Ovary (tissue), 9 donors: ENCODE results near the gene DCAF7. TPM values are rescaled to one million over a fixed set of nuclear protein-coding genes. Genes with fewer than 3 reads are reported as not detected.

Source experiments
- DNase-seq, 5 donors: peaks; one replicate each; pipeline ENCODE4 v3.0.0-alpha.2; 2019 to 2020
- H3K27ac ChIP-seq, 2 donors: fragments of 200-600 bp; one replicate each; pipeline versions ENCODE4 v1.5.1 to v1.8.0; 2019 to 2022
- H3K27me3 ChIP-seq: fragments of 200-600 bp; one replicate; pipeline ENCODE4 v1.8.0; 2022
- H3K36me3 ChIP-seq: fragments of 200-600 bp; sonication (generic); one replicate; pipeline ENCODE4 v1.5.1; 2019
- H3K4me1 ChIP-seq: one replicate; pipeline ENCODE4 v1.8.1; 2013; ENCODE audit warnings: mild to moderate bottlenecking, moderate library complexity; ENCODE audit not compliant: insufficient read depth
- H3K4me3 ChIP-seq: fragments of 200-600 bp; sonication (generic); one replicate; pipeline ENCODE4 v1.5.1; 2017
- H3K9me3 ChIP-seq, 2 donors: fragments of 200-600 bp in 1 of 2; sonication (generic) in 1 of 2; one replicate each; pipeline versions ENCODE4 v1.5.1 to v1.8.1; 2013 to 2019; ENCODE audit warnings: mild to moderate bottlenecking in 1 of 2, moderate library complexity in 1 of 2
- CTCF ChIP-seq, 3 donors: fragments of 450-650 bp in 2 of 3; fragments of 200-600 bp in 1 of 3; IDR thresholded peaks; one replicate each; pipeline versions ENCODE4 v1.5.1 to v1.8.0; 2016 to 2022; ENCODE audit warnings: antibody characterized with exemption in 3 of 3, mild to moderate bottlenecking in 1 of 3
- EP300 ChIP-seq: sonication (generic); formaldehyde crosslinking; IDR thresholded peaks from one replicate; pipeline ENCODE4 v1.6.1; 2017; ENCODE audit warnings: antibody characterized with exemption
- POLR2A ChIP-seq: fragments of 450-650 bp; IDR thresholded peaks from one replicate; pipeline ENCODE4 v1.6.1; 2017; ENCODE audit warnings: antibody characterized with exemption, mild to moderate bottlenecking, moderate library complexity
- WGBS, 3 donors: extraction: QIAGEN DNeasy Blood & Tissue Kit in 1 of 3; methylation state at CpG; one replicate each; pipeline versions ENCODE4 v1.1.5 to v1.1.7; 2013 to 2017; 5-methylcytosine and 5-hydroxymethylcytosine counted together
- intact Hi-C, 4 donors: fragments of 100-400 bp; cut with DNase I; formaldehyde crosslinking; loops; one replicate each; pipeline versions ENCODE4 v1.11.0 to v1.15.1; 2022 to 2023
- polyA plus RNA-seq, 2 donors: library from polyadenylated mRNA; stranded (reverse); fragments of 200-250 nt in 1 of 2; fragments of 350-450 nt in 1 of 2; fragmentation: Illumina TruSeq in 1 of 2; extraction: RNeasy Lipid Tissue Mini Kit (QIAGEN cat#74804) in 1 of 2; gene quantifications; one replicate each; pipeline ENCODE4 v1.2.3, GENCODE V29; 2013 to 2014
- total RNA-seq, 7 donors: library from RNA; depleted of rRNA in 2 of 7; stranded (reverse); fragments of >200 nt in 2 of 7; fragmentation: NEBNext Ultra II Directional in 3 of 7; extraction: Animal tissue kit (Norgen Biotek cat#: 25700) in 3 of 7; gene quantifications; one replicate each; pipeline versions ENCODE4 v1.1.0 to v1.2.4, GENCODE V29; 2016 to 2023
- donor health status: DM: no; HTN: no; CAD: no; lungs with moderate emphysema.
- donor health status: DM: no; HTN: no; CAD: no.
- donor health status: Bipolar disorder and iron deficiency.
- donor health status: DM: yes; HTN: yes; CAD: no.
- donor health status: DM: no; HTN: no; CAD: no.
- donor health status: DM: yes; HTN: yes; CAD: no.

The DCAF7 gene
- total and polyA plus RNA-seq, 9 donors: 14.9 to 62.5 (median 49.7) TPM

GRCh38 chr17:63512896-63513644 lies 37.2 kb upstream of the DCAF7 start:
- Histone ChIP-seq H3K27ac (no peak overlapping the region), H3K36me3 (no peaks in the 10 kb centered on the region), H3K4me1 (no peaks in the 10 kb centered on the region), H3K27me3 (no peaks in the 10 kb centered on the region), H3K9me3 (no peaks in the 10 kb centered on the region), H3K4me3 (no peak overlapping the region)
- intact Hi-C loops: no loop called here
- no peak for DNase-seq
- TF ChIP-seq CTCF (IDR thresholded peaks at IDR 0.05) (no peak), POLR2A (no peak), EP300 (no peak)
- WGBS, 3 donors: 76 to 78% (median 78%) methylated on average over 7 of the region's 7 CpGs

- DNase-seq: no peak
- WGBS, 3 donors: 58 to 68% (median 66%) methylated on average over 3 of the region's 3 CpGs
- no peak for TF ChIP-seq POLR2A
- TF ChIP-seq EP300: no peak
- TF ChIP-seq CTCF (IDR thresholded peaks at IDR 0.05): no peak
These were observed 35.8 kb upstream of the DCAF7 start for GRCh38 chr17:63514477-63514876.

GRCh38 chr17:63514974-63515373 lies 35.3 kb upstream of the DCAF7 start:
- WGBS, 3 donors: 72 to 83% (median 80%) methylated on average over 2 of the region's 2 CpGs
- intact Hi-C loops: no loop called here

More at GRCh38 chr17:63514477-63514876, 35.8 kb upstream of the DCAF7 start:
- Histone ChIP-seq H3K27ac (no peak overlapping the region), H3K36me3 (no peaks in the 10 kb centered on the region), H3K27me3 (no peaks in the 10 kb centered on the region), H3K9me3 (no peaks in the 10 kb centered on the region), H3K4me3 (no peak overlapping the region), H3K4me1 (no peaks in the 10 kb centered on the region)
- intact Hi-C loops: no loop called here

GRCh38 chr17:63515426-63515825 lies 34.9 kb upstream of the DCAF7 start:
- intact Hi-C loops: no loop called here
- Histone ChIP-seq H3K27ac (no peak overlapping the region), H3K9me3 (no peaks in the 10 kb centered on the region), H3K36me3 (no peaks in the 10 kb centered on the region), H3K4me3 (no peak overlapping the region), H3K27me3 (no peaks in the 10 kb centered on the region), H3K4me1 (no peaks in the 10 kb centered on the region)
- no peak for DNase-seq
- 53 to 65% (median 61%) methylated on average over 1 of the region's 1 CpG for WGBS, 3 donors
- no peak for TF ChIP-seq EP300
- TF ChIP-seq CTCF (IDR thresholded peaks at IDR 0.05): no peak
- no peak for TF ChIP-seq POLR2A

More at GRCh38 chr17:63514974-63515373, 35.3 kb upstream of the DCAF7 start:
- H3K4me1 ChIP-seq: no peaks in the 10 kb centered on the region
- H3K36me3 ChIP-seq: no peaks in the 10 kb centered on the region
- no peak overlapping the region for H3K4me3 ChIP-seq
- H3K9me3 ChIP-seq: no peaks in the 10 kb centered on the region
- no peak for TF ChIP-seq CTCF (IDR thresholded peaks at IDR 0.05)
- no peak for TF ChIP-seq EP300
- TF ChIP-seq POLR2A: no peak
- H3K27ac ChIP-seq: no peak overlapping the region
- H3K27me3 ChIP-seq: no peaks in the 10 kb centered on the region
- DNase-seq: no peak
